ENCODE results near the gene RBMS1. TPM values are rescaled to one million over a fixed set of nuclear protein-coding genes. Genes with fewer than 3 reads are reported as not detected.

RBMS1 gene, protein sequence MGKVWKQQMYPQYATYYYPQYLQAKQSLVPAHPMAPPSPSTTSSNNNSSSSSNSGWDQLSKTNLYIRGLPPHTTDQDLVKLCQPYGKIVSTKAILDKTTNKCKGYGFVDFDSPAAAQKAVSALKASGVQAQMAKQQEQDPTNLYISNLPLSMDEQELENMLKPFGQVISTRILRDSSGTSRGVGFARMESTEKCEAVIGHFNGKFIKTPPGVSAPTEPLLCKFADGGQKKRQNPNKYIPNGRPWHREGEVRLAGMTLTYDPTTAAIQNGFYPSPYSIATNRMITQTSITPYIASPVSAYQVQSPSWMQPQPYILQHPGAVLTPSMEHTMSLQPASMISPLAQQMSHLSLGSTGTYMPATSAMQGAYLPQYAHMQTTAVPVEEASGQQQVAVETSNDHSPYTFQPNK
- polyA plus RNA-seq (2011; rRNA removed) (89.4 and 107 TPM in 2 replicates), polyA minus RNA-seq (2011; rRNA and poly(A)+ RNA removed) (107 and 118 TPM in 2 replicates)

- TF ChIP-seq CTCF (IDR thresholded peaks at IDR 0.05; ENCODE audit: low read depth, low read length): no peak
- POLR2A ChIA-PET: interaction anchor here (1.0 to 1.9 kb wide), 3 partner anchors 21 to 170 kb away, joined by 5 to 10 read pairs (median 6); no protein-coding TSS in a partner anchor
- Histone ChIP-seq H3K27ac (ENCODE audit: low read depth, low read length) (peak within 1 kb of the TSS; percentile 82), H3K27me3 (ENCODE audit: control insufficient read depth, insufficient read depth, low read length) (no peaks in the 10 kb centered on the region), H3K9me3 (ENCODE audit: control insufficient read depth, insufficient read depth, low read length) (no peaks in the 10 kb centered on the region), H3K4me3 (ENCODE audit: low read depth, low read length) (peak within 1 kb of the TSS; percentile 83)
- CTCF ChIA-PET: interaction anchor here (1.0 kb wide), 1 partner anchor 477 kb away, joined by 4 read pairs; no protein-coding TSS in a partner anchor
- no peak for DNase-seq (ENCODE audit: low read depth, low spot score)
These were observed at the start of gene RBMS1 for GRCh38 chr2:160493227-160494028. Gene RBMS1, minus strand, starts transcription at chr2:160493807. Its CDS starts 444 bp downstream, at chr2:160493363.

DNA sequence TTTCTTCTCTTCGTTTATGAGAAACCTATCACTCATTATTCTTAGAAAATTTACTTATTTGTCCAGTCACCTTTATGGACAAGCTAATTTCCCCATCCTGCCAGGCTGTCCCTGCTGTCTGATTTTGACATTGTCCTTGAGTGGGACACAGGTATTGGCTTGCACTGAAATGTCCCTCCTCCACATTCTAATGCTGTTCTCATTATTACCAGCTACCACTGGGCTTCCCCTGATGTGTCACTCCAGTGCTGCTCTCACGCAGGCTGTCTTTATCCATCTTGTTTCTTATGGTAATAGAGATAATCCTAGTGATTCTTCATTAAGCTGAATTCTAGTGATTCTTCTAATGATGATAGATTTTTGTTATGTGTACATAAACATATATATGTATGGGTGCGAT is 48.1 kb upstream of the RBMS1 start:
- Histone ChIP-seq H3K27me3 (ENCODE audit: control insufficient read depth, insufficient read depth, low read length) (no peaks in the 10 kb centered on the region), H3K27ac (ENCODE audit: low read depth, low read length) (no peak overlapping the region), H3K9me3 (ENCODE audit: control insufficient read depth, insufficient read depth, low read length) (no peaks in the 10 kb centered on the region), H3K4me3 (ENCODE audit: low read depth, low read length) (no peak overlapping the region)
- ChIA-PET POLR2A (no interaction called here), CTCF (interaction anchor here (0.6 kb wide), 1 partner anchor 25 kb away, joined by 3 read pairs; no protein-coding TSS in a partner anchor)
- no peak for TF ChIP-seq CTCF (IDR thresholded peaks at IDR 0.05; ENCODE audit: low read depth, low read length)
- DNase-seq (ENCODE audit: low read depth, low spot score): no peak

DNA sequence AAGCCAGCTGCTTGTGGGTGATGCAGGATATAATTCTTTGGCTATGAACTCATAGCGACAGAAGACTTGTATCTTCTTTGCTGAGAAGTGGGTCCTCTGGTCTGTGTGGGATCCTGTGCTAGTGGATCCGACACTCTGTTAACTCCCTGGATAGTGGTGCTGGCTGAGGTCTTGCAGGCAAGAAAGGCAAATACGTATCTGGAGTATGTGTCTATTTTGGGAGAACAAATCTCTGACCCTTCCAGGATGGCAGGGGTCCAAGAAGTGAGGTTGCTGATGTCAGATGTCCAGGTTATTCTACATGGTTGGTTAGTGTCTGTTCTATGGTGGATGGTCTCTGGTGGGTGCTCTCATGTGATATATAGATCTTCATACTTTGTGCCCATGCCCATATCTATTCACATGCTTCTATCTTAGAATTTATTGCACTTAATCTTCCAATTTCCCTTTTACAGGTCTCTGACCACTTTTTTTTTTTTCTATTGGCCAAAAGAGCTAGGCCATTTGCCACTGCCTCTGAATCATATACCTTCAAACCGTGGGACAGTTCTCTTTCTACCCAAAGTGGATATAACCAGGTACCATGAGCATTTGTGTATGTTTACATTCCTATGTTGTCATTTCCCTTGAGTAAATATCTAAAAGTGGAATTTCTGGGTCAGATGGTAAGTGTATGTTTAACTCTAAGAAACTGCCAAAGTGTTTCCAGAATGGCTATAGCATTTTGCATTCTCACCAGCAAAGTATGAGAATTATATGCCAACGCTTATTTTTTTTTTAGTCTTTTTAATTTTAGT is 45.1 kb upstream of the RBMS1 start:
- DNase-seq (ENCODE audit: low read depth, low spot score): no peak
- TF ChIP-seq CTCF (IDR thresholded peaks at IDR 0.05; ENCODE audit: low read depth, low read length): no peak
- H3K9me3 ChIP-seq (ENCODE audit: control insufficient read depth, insufficient read depth, low read length): no peaks in the 10 kb centered on the region
- H3K4me3 ChIP-seq (ENCODE audit: low read depth, low read length): no peak overlapping the region
- ChIA-PET POLR2A (interaction anchor here (0.7 kb wide), 1 partner anchor 134 kb away, joined by 6 read pairs; no protein-coding TSS in a partner anchor), CTCF (no interaction called here)
- H3K27me3 ChIP-seq (ENCODE audit: control insufficient read depth, insufficient read depth, low read length): no peaks in the 10 kb centered on the region
- no peak overlapping the region for H3K27ac ChIP-seq (ENCODE audit: low read depth, low read length)

GRCh38 chr2:160538115-160538514 is 44.5 kb upstream of the RBMS1 start:
- TF ChIP-seq CTCF (IDR thresholded peaks at IDR 0.05; ENCODE audit: low read depth, low read length): no peak
- ChIA-PET CTCF (no interaction called here), POLR2A (no interaction called here)
- no peak overlapping the region for H3K4me3 ChIP-seq (ENCODE audit: low read depth, low read length)
- no peaks in the 10 kb centered on the region for H3K9me3 ChIP-seq (ENCODE audit: control insufficient read depth, insufficient read depth, low read length)
- no peaks in the 10 kb centered on the region for H3K27me3 ChIP-seq (ENCODE audit: control insufficient read depth, insufficient read depth, low read length)
- H3K27ac ChIP-seq (ENCODE audit: low read depth, low read length): no peak overlapping the region
- DNase-seq (ENCODE audit: low read depth, low spot score): no peak
